GM23338 (cell line): Measurements from ENCODE around the gene TRAF2. TPM values are rescaled to one million over a fixed set of nuclear protein-coding genes. Genes with fewer than 3 reads are reported as not detected.

ENCODE experiments used
- ATAC-seq: fragments of 200-7000 bp; cut with Tn5 transposase; 3 replicates; pipeline ENCODE4 v1.9.1; 2020
- DNase-seq: peaks from one replicate; pipeline ENCODE4 v3.0.0-alpha.2; 2015; ENCODE audit warnings: low spot score
- H2AFZ ChIP-seq: fragments of 200-600 bp; sonication (generic); 2 replicates; pipeline ENCODE4 v1.8.0; 2016; ENCODE audit warnings: antibody characterized with exemption, mild to moderate bottlenecking, moderate library complexity
- H3F3A ChIP-seq: fragments of 200-600 bp; sonication (generic); replicated peaks from 2 replicates; pipeline ENCODE4 v1.8.0; 2017; ENCODE audit warnings: antibody characterized with exemption, mixed run types, low read depth
- H3K27ac ChIP-seq: fragments of 200-600 bp; sonication (generic); 2 replicates; pipeline ENCODE4 v1.6.1; 2016; ENCODE audit warnings: low read depth
- H3K27me3 ChIP-seq: fragments of 200-600 bp; sonication (generic); 2 replicates; pipeline ENCODE4 v1.8.0; 2016; ENCODE audit warnings: mild to moderate bottlenecking, mixed run types, moderate library complexity; ENCODE audit not compliant: insufficient read depth
- H3K36me3 ChIP-seq: fragments of 200-600 bp; sonication (generic); 2 replicates; pipeline ENCODE4 v1.8.0; 2016; ENCODE audit warnings: mild to moderate bottlenecking; ENCODE audit not compliant: insufficient read depth
- H3K4me1 ChIP-seq: fragments of 200-600 bp; sonication (generic); 2 replicates; pipeline ENCODE4 v1.8.0; 2016; ENCODE audit warnings: mild to moderate bottlenecking, moderate library complexity; ENCODE audit not compliant: insufficient read depth
- H3K4me2 ChIP-seq: fragments of 200-600 bp; sonication (generic); 2 replicates; pipeline ENCODE4 v1.7.1; 2017; ENCODE audit warnings: mixed run types
- H3K4me3 ChIP-seq: fragments of 200-600 bp; sonication (generic); 2 replicates; pipeline ENCODE4 v1.6.1; 2016; ENCODE audit warnings: mixed run types
- H3K79me2 ChIP-seq: fragments of 200-600 bp; sonication (generic); replicated peaks from 2 replicates; pipeline ENCODE4 v1.8.0; 2017; ENCODE audit warnings: mild to moderate bottlenecking; ENCODE audit not compliant: insufficient read depth
- H3K9me2 ChIP-seq: fragments of 200-600 bp; sonication (generic); 2 replicates; pipeline ENCODE4 v1.8.0; 2017; ENCODE audit not compliant: insufficient read depth
- H4K20me1 ChIP-seq: fragments of 200-600 bp; sonication (generic); replicated peaks from 2 replicates; pipeline ENCODE4 v1.8.0; 2017; ENCODE audit warnings: mild to moderate bottlenecking; ENCODE audit not compliant: insufficient read depth
- H3K27ac Mint-ChIP-seq: 2 replicates; pipeline ENCODE4 v1.8.0; 2020; ENCODE audit warnings: inconsistent platforms, mild to moderate bottlenecking, moderate library complexity, mixed read lengths
- H3K27me3 Mint-ChIP-seq: 3 replicates; pipeline ENCODE4 v1.8.0; 2022; ENCODE audit warnings: low read depth, mild to moderate bottlenecking, moderate library complexity, mixed read lengths, inconsistent platforms; ENCODE audit not compliant: insufficient read depth, poor library complexity
- H3K36me3 Mint-ChIP-seq: 3 replicates; pipeline ENCODE4 v1.8.0; 2021; ENCODE audit warnings: low read depth, mild to moderate bottlenecking, inconsistent platforms, moderate library complexity, mixed read lengths
- H3K4me1 Mint-ChIP-seq: 3 replicates; pipeline ENCODE4 v1.8.0; 2020; ENCODE audit warnings: mild to moderate bottlenecking, inconsistent platforms, mixed read lengths
- H3K4me3 Mint-ChIP-seq: 3 replicates; pipeline ENCODE4 v1.8.0; 2021; ENCODE audit warnings: moderate library complexity, mild to moderate bottlenecking, inconsistent platforms, mixed read lengths
- H3K9me3 Mint-ChIP-seq: 3 replicates; pipeline ENCODE4 v1.8.0; 2020; ENCODE audit warnings: moderate library complexity, mild to moderate bottlenecking, inconsistent platforms, mixed read lengths
- CREB1 ChIP-seq: fragments of 250-450 bp; sonication (Bioruptor Pico); IDR thresholded peaks from 2 replicates; pipeline ENCODE4 v1.5.0; 2020; ENCODE audit warnings: low read depth, mild to moderate bottlenecking, moderate library complexity
- ETS1 ChIP-seq: IDR thresholded peaks from 2 replicates; pipeline ENCODE4 v1.6.1; 2016; ENCODE audit warnings: antibody characterized with exemption
- EZH2 ChIP-seq: fragments of 200-600 bp; sonication (generic); IDR thresholded peaks from one replicate; pipeline ENCODE4 v1.8.0; 2017; ENCODE audit warnings: antibody characterized with exemption, mild to moderate bottlenecking, low read depth; ENCODE audit not compliant: unreplicated experiment
- JUNB ChIP-seq: IDR thresholded peaks from one replicate; pipeline ENCODE4 v1.6.1; 2016; ENCODE audit warnings: antibody characterized with exemption; ENCODE audit not compliant: unreplicated experiment
- POLR2AphosphoS5 ChIP-seq: IDR thresholded peaks from 2 replicates; pipeline ENCODE4 v1.6.1; 2016; ENCODE audit warnings: antibody characterized with exemption, low read depth
- STAT1 ChIP-seq: IDR thresholded peaks from one replicate; pipeline ENCODE4 v1.6.1; 2016; ENCODE audit warnings: antibody characterized with exemption; ENCODE audit not compliant: unreplicated experiment
- ZNF114 ChIP-seq: fragments of 250-450 bp; sonication (Bioruptor Pico); IDR thresholded peaks from 2 replicates; pipeline ENCODE4 v1.5.0; 2020; ENCODE audit warnings: mild to moderate bottlenecking, moderate library complexity
- ZNF331 ChIP-seq: fragments of 250-450 bp; sonication (Bioruptor Pico); IDR thresholded peaks from 2 replicates; pipeline ENCODE4 v1.5.0; 2020; ENCODE audit warnings: low read depth, mild to moderate bottlenecking, moderate library complexity
- polyA plus RNA-seq: library from polyadenylated mRNA; unstranded; fragments of >200 nt; fragmentation: Nextera tagmentation; extraction: Ambion mirVana; gene quantifications from 2 replicates; pipeline ENCODE4 v1.2.1, GENCODE V29; 2016
- total RNA-seq: library from RNA; depleted of rRNA; stranded (reverse); fragments of >200 nt; shearing (Covaris generic); gene quantifications from 2 replicates; pipeline ENCODE4 v1.2.3, GENCODE V29; 2014

TRAF2 gene
- total and polyA plus RNA-seq, 2 experiments from 2014 or later: 25.4 to 39.9 TPM

GRCh38 chr9:136920069-136920468 is 33.8 kb downstream of the TRAF2 start:
- H3K4me1 Mint-ChIP-seq: no peaks in the 10 kb centered on the region
- no peaks in the 10 kb centered on the region for H3K9me2 ChIP-seq
- ATAC-seq (no peak), DNase-seq (no peak)
- H3K27ac Mint-ChIP-seq: no peak overlapping the region
- H3K36me3 ChIP-seq: peaks cover 8% of the 10 kb centered on the region
- no peak overlapping the region for H3K4me3 ChIP-seq
- no peak for TF ChIP-seq STAT1
- TF ChIP-seq POLR2AphosphoS5: no peak
- TF ChIP-seq ZNF114: no peak
- TF ChIP-seq ZNF331 (CRISPR knock-in tag): no peak
- no peak for TF ChIP-seq EZH2
- no peak overlapping the region for H3K4me2 ChIP-seq
- H3K36me3 Mint-ChIP-seq: peaks cover 57% of the 10 kb centered on the region
- H3K4me1 ChIP-seq: no peaks in the 10 kb centered on the region
- H3K9me3 Mint-ChIP-seq: no peaks in the 10 kb centered on the region; the same call in 2 of the 3 replicates
- H4K20me1 ChIP-seq: peaks cover 7% of the 10 kb centered on the region; the same call in 1 of the 2 replicates
- no peak overlapping the region for H3K27ac ChIP-seq
- H3K27me3 Mint-ChIP-seq: peaks cover 12% of the 10 kb centered on the region
- H2AFZ ChIP-seq: no peak overlapping the region
- no peaks in the 10 kb centered on the region for H3K27me3 ChIP-seq
- H3F3A ChIP-seq: no peaks in the 10 kb centered on the region
- no peaks in the 10 kb centered on the region; the same call in 1 of the 2 replicates for H3K79me2 ChIP-seq
- no peak overlapping the region for H3K4me3 Mint-ChIP-seq

GRCh38 chr9:136920734-136921231 is 34.5 kb downstream of the TRAF2 start:
- H3K27me3 ChIP-seq: no peaks in the 10 kb centered on the region
- Mint-ChIP-seq H3K9me3 (no peaks in the 10 kb centered on the region; the same call in 2 of the 3 replicates), H3K4me3 (no peak overlapping the region), H3K27ac (no peak overlapping the region), H3K27me3 (peaks cover 13% of the 10 kb centered on the region), H3K36me3 (peaks cover 58% of the 10 kb centered on the region), H3K4me1 (no peaks in the 10 kb centered on the region)
- no peaks in the 10 kb centered on the region for H3K79me2 ChIP-seq
- no peak for DNase-seq
- no peak for ATAC-seq
- no peak for TF ChIP-seq ETS1
- TF ChIP-seq JUNB: no peak
- H2AFZ ChIP-seq: no peak overlapping the region
- no peaks in the 10 kb centered on the region for H3F3A ChIP-seq
- H4K20me1 ChIP-seq: peaks cover 7% of the 10 kb centered on the region; the same call in 1 of the 2 replicates
- H3K9me2 ChIP-seq: no peaks in the 10 kb centered on the region
- H3K4me1 ChIP-seq: no peaks in the 10 kb centered on the region
- no peak overlapping the region for H3K4me3 ChIP-seq
- no peak overlapping the region for H3K4me2 ChIP-seq
- H3K27ac ChIP-seq: no peak overlapping the region
- peaks cover 8% of the 10 kb centered on the region for H3K36me3 ChIP-seq

GRCh38 chr9:136921307-136921706 is 35.0 kb downstream of the TRAF2 start:
- peaks cover 54% of the 10 kb centered on the region for H3K36me3 Mint-ChIP-seq

More at GRCh38 chr9:136921307-136921706, 35.0 kb downstream of the TRAF2 start:
- no peak overlapping the region for H3K4me3 ChIP-seq
- peaks cover 8% of the 10 kb centered on the region for H3K36me3 ChIP-seq
- DNase-seq (no peak), ATAC-seq (no peak)
- H3K27me3 Mint-ChIP-seq: peaks cover 13% of the 10 kb centered on the region
- no peak overlapping the region for H2AFZ ChIP-seq
- no peaks in the 10 kb centered on the region for H3F3A ChIP-seq
- no peaks in the 10 kb centered on the region for H3K4me1 ChIP-seq
- H3K9me2 ChIP-seq: no peaks in the 10 kb centered on the region
- no peaks in the 10 kb centered on the region for H3K79me2 ChIP-seq
- H3K27me3 ChIP-seq: no peaks in the 10 kb centered on the region
- H3K4me3 Mint-ChIP-seq: no peak overlapping the region
- TF ChIP-seq CREB1 (CRISPR knock-in tag): no peak
- H3K9me3 Mint-ChIP-seq: no peaks in the 10 kb centered on the region; the same call in 2 of the 3 replicates
- H4K20me1 ChIP-seq: peaks cover 3% of the 10 kb centered on the region; the same call in 1 of the 2 replicates
- no peak overlapping the region for H3K27ac Mint-ChIP-seq
- no peak overlapping the region for H3K27ac ChIP-seq
- H3K4me2 ChIP-seq: no peak overlapping the region
- no peaks in the 10 kb centered on the region for H3K4me1 Mint-ChIP-seq
